Activated effector memory CD4-positive, alpha-beta T cell treated with anti-CD3 and anti-CD28 coated beads, Interleukin-2, amount 50 U/mL, for 16 hours (primary cell): ENCODE data around the gene WAS.
"Not testable (repeated sequence)": the region's sequence is repeated elsewhere in the genome, so short reads cannot be mapped to it uniquely, and the experiment has no call there.

Source experiments
- DNase-seq: peaks from one replicate; pipeline ENCODE4 v3.0.0-alpha.2; 2020

WAS gene

GRCh38 chrX:48683411-48683982 lies at the start of gene WAS:
WAS (plus strand) TSS chrX:48683799; CDS start chrX:48683854, 55 bp downstream.
- DNase-seq = peak; percentile 74

GRCh38 chrX:48636301-48636700 lies 47.3 kb upstream of the WAS start:
- DNase-seq = no peak

GRCh38 chrX:48636776-48637175 lies 46.8 kb upstream of the WAS start:
- no peak for DNase-seq

- no peak for DNase-seq
Measured at GRCh38 chrX:48645669-48646068, 37.9 kb upstream of the WAS start.

GRCh38 chrX:48648336-48648751 lies 35.3 kb upstream of the WAS start:
- DNase-seq = peak; percentile 69

- DNase-seq = no peak
Measured at GRCh38 chrX:48649102-48649501, 34.5 kb upstream of the WAS start.

GRCh38 chrX:48652055-48652579 lies 31.5 kb upstream of the WAS start:
- DNase-seq = not testable (repeated sequence)

- DNase-seq = not testable (repeated sequence)
Measured at GRCh38 chrX:48654746-48655145, 28.9 kb upstream of the WAS start.

GRCh38 chrX:48659686-48660085 lies 23.9 kb upstream of the WAS start:
- not testable (repeated sequence) for DNase-seq

GRCh38 chrX:48663241-48663640 lies 20.4 kb upstream of the WAS start:
- no peak for DNase-seq

GRCh38 chrX:48664156-48664555 lies 19.4 kb upstream of the WAS start:
- DNase-seq = no peak

GRCh38 chrX:48665991-48666390 lies 17.6 kb upstream of the WAS start:
- no peak for DNase-seq

GRCh38 chrX:48666649-48667048 lies 16.9 kb upstream of the WAS start:
- DNase-seq = no peak

- no peak for DNase-seq
Measured at GRCh38 chrX:48667509-48667908, 16.1 kb upstream of the WAS start.

GRCh38 chrX:48668187-48668586 lies 15.4 kb upstream of the WAS start:
- DNase-seq = not testable (repeated sequence)

GRCh38 chrX:48676106-48676892 lies 7.3 kb upstream of the WAS start:
- DNase-seq = peak; percentile 95

- peak; percentile 64 for DNase-seq
Measured at GRCh38 chrX:48676893-48677270, 6.7 kb upstream of the WAS start.

GRCh38 chrX:48677516-48677915 lies 6.1 kb upstream of the WAS start:
- no peak for DNase-seq

GRCh38 chrX:48680467-48680866 lies 3.1 kb upstream of the WAS start:
- not testable (repeated sequence) for DNase-seq

- not testable (repeated sequence) for DNase-seq
Measured at GRCh38 chrX:48680925-48681324, 2.7 kb upstream of the WAS start.

- no peak for DNase-seq
Measured at GRCh38 chrX:48681539-48682183, 1.9 kb upstream of the WAS start.

GRCh38 chrX:48682795-48683194 lies 804 bp upstream of the WAS start:
- not testable (repeated sequence) for DNase-seq

GRCh38 chrX:48684134-48684533 lies 535 bp downstream of the WAS start:
- no peak for DNase-seq

- DNase-seq = no peak
Measured at GRCh38 chrX:48685416-48685815, 1.8 kb downstream of the WAS start.
